SK-N-MC (cell line): Measurements from ENCODE around the gene RNF8.
"Not testable (repeated sequence)": the region's sequence is repeated elsewhere in the genome, so short reads cannot be mapped to it uniquely, and the experiment has no call there.

ENCODE experiments used
- DNase-seq: peaks from one replicate; pipeline ENCODE4 v3.0.0-alpha.2; 2011; ENCODE audit warnings: low read depth, low spot score
- H3K27ac ChIP-seq: fragments of 200-600 bp; sonication (generic); 2 replicates; pipeline ENCODE4 v1.5.1; 2016; ENCODE audit warnings: mixed run types
- H3K36me3 ChIP-seq: fragments of 200-600 bp; sonication (generic); 2 replicates; pipeline ENCODE4 v1.6.1; 2017; ENCODE audit warnings: antibody characterized with exemption, low read length, mixed read lengths; ENCODE audit not compliant: insufficient read depth
- H3K4me3 ChIP-seq: fragments of 200-600 bp; sonication (generic); 2 replicates; pipeline ENCODE4 v1.5.1; 2016
- H3K9ac ChIP-seq: fragments of 200-600 bp; sonication (generic); 2 replicates; pipeline ENCODE4 v1.8.0; 2017; ENCODE audit warnings: mixed run types, mixed read lengths; ENCODE audit not compliant: insufficient read length
- H3K9me3 ChIP-seq: fragments of 200-600 bp; sonication (generic); 2 replicates; pipeline ENCODE4 v1.6.1; 2017; ENCODE audit warnings: low read depth, mild to moderate bottlenecking, antibody characterized with exemption, low read length, moderate library complexity, mixed read lengths
- EZH2 ChIP-seq: fragments of 200-600 bp; sonication (generic); IDR thresholded peaks from one replicate; pipeline ENCODE4 v1.6.1; 2017; ENCODE audit warnings: antibody characterized with exemption
- FOXP2 ChIP-seq: optimal IDR thresholded peaks from 2 replicates; pipeline ENCODE3; 2011; ENCODE audit warnings: mild to moderate bottlenecking, moderate library complexity; ENCODE audit not compliant: insufficient read depth; ENCODE audit errors: extremely low read length, control extremely low read depth
- POLR2AphosphoS5 ChIP-seq: IDR thresholded peaks from 2 replicates; pipeline ENCODE4 v1.6.1; 2012; ENCODE audit warnings: mild to moderate bottlenecking, low read depth, low read length, borderline replicate concordance

RNF8 gene, protein sequence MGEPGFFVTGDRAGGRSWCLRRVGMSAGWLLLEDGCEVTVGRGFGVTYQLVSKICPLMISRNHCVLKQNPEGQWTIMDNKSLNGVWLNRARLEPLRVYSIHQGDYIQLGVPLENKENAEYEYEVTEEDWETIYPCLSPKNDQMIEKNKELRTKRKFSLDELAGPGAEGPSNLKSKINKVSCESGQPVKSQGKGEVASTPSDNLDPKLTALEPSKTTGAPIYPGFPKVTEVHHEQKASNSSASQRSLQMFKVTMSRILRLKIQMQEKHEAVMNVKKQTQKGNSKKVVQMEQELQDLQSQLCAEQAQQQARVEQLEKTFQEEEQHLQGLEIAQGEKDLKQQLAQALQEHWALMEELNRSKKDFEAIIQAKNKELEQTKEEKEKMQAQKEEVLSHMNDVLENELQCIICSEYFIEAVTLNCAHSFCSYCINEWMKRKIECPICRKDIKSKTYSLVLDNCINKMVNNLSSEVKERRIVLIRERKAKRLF

DNA sequence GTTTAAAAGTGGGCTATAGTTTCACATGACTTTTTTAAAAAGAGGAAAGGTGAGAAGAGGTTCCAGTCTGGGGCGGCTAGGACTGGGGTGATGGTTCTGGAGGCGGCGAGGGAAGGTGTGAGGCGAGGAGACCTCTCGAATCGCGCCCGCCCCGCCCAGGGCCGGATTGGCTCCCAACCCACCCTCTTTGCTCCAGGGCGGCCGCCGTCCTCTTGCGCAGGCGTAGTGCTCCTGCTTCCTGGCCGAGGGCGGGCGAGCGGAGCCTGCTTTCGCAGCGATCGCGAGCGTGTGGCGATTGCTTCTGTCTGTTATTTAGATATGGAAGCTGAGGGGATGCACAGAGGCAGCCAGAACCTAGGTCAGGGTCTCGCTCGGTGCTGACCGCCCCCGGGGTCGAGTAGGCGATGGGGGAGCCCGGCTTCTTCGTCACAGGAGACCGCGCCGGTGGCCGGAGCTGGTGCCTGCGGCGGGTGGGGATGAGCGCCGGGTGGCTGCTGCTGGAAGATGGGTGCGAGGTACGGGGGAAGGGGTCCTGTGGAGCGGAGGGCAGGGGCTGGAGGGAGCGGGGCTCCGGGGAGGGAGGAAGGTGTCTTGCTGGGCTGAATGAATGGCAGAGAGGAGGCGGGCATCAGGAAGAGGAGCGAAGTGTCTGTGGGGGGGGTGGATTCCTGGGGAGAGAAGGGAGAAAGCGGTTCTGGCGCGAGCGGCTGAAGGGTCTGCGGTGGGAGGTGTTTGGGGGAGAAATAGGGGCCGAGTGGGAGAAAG, at the start of gene RNF8:
RNF8 (plus strand) TSS at position 223 of the 765 bp plus-strand sequence; CDS start at position 405, 182 bp downstream.
- Histone ChIP-seq H3K36me3 (no peaks in the 10 kb centered on the region), H3K27ac (no peak within 1 kb of the TSS), H3K4me3 (peak within 1 kb of the TSS; percentile 99), H3K9ac (peak within 1 kb of the TSS; percentile 86), H3K9me3 (no peaks in the 10 kb centered on the region)
- DNase-seq, result no peak
- TF ChIP-seq EZH2 (no peak), POLR2AphosphoS5 (peak; percentile 95)

DNA sequence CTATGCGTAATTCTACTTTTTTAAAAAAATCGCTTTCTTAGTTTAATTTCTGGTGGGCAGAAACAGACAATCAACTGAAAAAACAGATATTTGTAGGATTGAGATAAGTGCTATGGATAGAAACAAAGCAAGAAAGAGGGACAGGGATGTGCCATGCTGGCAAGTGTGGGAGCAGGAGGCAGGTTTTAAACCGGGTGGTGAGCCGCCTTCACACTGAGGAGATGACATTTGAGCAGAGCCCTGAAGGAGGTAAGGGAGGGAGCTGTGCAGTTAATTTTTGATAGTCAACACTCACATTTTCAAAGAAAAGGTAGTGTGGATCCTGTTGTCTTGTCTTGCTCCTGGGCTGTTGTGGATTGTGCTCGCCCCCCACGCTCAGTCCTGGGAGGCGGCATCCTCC, 49.0 kb upstream of the RNF8 start:
- Histone ChIP-seq H3K36me3 (peaks cover 18% of the 10 kb centered on the region; the same call in 1 of the 2 replicates), H3K27ac (no peak overlapping the region), H3K9ac (no peak overlapping the region), H3K9me3 (no peaks in the 10 kb centered on the region), H3K4me3 (no peak overlapping the region)
- DNase-seq, result no peak
- no peak for TF ChIP-seq EZH2

DNA sequence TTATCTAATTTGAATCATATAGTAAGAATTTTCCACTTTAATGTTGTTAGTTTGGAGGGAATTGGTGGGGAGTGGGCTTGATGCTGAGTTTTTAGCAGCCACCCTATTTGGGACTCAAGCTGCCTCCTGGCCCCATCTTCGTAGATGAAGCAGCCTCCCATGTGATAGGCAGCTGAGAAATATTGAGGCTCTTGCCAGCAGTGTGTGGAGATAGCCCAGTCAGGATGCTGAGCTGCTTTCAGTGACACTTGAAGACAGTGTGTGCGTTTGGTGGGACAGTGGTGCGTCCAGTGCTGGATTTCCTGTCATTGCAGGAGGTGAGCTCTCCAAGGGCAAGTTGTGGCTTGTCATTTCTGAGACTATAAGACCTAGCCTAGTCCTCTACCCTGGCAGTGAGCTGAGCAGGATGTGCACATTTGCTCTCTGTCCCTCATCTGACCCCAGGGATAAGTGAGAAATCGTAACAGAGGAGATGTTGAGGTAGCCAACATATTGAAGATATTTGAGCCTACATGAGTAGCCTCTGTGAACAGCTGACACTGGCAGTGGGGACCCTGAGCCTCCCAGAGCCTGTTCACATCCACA, 47.9 kb upstream of the RNF8 start:
- H3K9me3 ChIP-seq, result no peaks in the 10 kb centered on the region
- H3K27ac ChIP-seq, result no peak overlapping the region
- TF ChIP-seq POLR2AphosphoS5, result no peak
- H3K4me3 ChIP-seq, result no peak overlapping the region
- H3K9ac ChIP-seq, result no peak overlapping the region
- H3K36me3 ChIP-seq, result peaks cover 18% of the 10 kb centered on the region; the same call in 1 of the 2 replicates
- no peak for DNase-seq

DNA sequence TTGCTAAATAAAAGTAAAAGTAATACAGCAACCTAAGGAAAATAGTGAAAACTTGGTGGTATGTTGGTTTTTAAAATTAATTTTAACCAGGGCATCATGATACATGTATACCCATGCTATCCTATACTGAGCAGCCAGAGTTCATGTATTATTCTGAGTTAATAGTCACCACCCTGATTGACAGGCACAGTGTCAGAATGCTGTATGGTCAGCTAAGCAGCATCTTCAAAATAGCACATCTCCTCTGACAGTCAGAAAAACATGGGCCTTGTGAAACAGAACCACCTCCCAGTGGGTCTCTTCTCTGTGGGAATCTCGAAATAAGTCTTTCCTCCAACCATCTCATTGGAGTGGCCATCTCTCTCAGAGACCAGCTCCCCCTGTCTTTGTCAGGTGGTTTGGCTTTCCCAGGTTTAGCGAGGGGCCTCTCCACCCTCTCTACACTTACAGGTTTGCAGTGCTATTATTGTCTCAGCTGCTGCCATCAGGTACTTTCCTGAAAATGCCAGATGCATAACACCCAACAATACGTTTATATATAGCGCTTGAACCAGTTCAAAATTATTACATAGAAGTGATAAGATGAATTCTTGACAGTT, 47.1 kb upstream of the RNF8 start:
- Histone ChIP-seq H3K9ac (no peak overlapping the region), H3K4me3 (no peak overlapping the region), H3K36me3 (peaks cover 15% of the 10 kb centered on the region; the same call in 1 of the 2 replicates), H3K9me3 (no peaks in the 10 kb centered on the region), H3K27ac (no peak overlapping the region)
- no peak for TF ChIP-seq POLR2AphosphoS5
- no peak for TF ChIP-seq EZH2
- TF ChIP-seq FOXP2, result no peak
- no peak for DNase-seq

DNA sequence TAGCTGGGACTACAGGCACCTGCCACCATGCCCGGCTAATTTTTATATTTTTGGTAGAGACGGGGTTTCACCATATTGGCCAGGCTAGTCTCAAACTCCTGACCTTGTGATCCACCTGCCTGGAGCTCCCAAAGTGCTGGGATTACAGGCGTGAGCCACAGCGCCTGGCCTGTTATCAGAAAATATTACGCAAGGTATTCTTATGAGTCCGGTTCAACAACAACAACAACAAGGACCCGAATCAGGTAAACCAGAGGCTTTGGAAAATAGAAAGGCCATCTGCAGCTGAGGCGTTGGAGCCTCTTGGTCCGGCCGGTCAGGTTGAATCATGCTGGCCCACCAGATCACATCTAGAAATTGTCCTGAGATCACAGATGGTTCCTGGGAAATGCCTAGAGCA, 46.3 kb upstream of the RNF8 start:
- H3K36me3 ChIP-seq, result peaks cover 10% of the 10 kb centered on the region; the same call in 1 of the 2 replicates
- not testable (repeated sequence) for H3K27ac ChIP-seq

DNA sequence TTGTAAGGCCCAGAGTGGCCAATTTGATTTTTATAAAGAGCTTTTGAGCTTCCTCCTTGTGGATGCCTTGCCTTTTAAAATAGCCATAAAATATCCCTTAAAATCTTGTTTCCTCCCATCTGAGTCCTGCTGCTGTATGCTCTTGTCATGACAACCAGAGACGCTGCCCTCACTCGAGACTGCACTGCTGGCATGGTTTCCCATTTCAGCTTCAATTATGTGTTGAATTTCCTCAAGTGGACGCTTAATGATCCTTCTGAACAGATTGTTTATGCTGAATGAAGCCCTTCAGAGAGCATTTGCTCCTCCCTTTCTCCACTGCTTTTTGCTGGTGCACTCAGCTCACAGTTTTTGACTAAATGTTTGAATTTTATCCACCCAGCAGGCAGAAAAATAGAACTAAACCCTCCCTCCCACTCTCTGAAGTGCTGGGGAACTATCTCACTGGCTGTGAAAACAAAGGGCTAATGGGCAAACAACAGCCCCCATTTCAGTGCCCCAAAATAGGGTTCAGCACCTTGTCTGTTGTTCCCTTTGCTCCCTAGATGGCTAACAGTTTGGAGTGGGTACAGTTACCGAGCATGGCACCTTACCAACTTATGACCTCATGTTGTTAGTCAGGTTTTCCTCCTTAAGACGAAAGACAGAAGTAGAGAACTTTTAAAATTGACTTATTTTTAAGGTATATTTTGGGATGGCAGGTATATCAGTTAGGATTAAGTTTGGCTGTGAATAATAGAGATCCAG, 45.5 kb upstream of the RNF8 start:
- peaks cover 10% of the 10 kb centered on the region; the same call in 1 of the 2 replicates for H3K36me3 ChIP-seq
- DNase-seq, result no peak
- no peak overlapping the region for H3K9ac ChIP-seq
- TF ChIP-seq POLR2AphosphoS5 (no peak), FOXP2 (no peak), EZH2 (no peak)
- H3K4me3 ChIP-seq, result no peak overlapping the region
- no peak overlapping the region for H3K27ac ChIP-seq
- H3K9me3 ChIP-seq, result no peaks in the 10 kb centered on the region

More for the DNA sequence above, 46.3 kb upstream of the RNF8 start:
- not testable (repeated sequence) for H3K9me3 ChIP-seq, H3K4me3 ChIP-seq, H3K9ac ChIP-seq, DNase-seq

DNA sequence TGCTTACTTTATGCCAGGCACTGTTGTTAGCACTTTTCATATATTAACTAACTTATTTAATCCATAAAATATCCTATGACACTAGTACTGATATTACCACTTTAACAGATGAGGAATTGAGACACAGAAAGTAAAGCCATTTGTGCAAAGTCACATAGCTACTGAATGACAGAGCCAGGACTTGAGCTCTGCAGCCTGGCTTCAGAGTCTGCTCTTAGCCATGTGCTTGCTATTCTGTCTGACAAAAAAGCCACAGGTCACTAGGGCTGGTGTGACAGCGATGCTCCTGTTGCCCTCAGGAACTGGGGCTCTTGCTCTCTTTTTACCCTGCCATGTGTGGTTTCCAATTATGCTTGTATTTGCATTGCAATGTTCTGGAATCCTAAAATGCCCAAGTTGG, 44.7 kb upstream of the RNF8 start:
- no peak for DNase-seq
- H3K9ac ChIP-seq, result no peak overlapping the region
- H3K9me3 ChIP-seq, result no peaks in the 10 kb centered on the region
- no peak overlapping the region for H3K4me3 ChIP-seq
- H3K27ac ChIP-seq, result no peak overlapping the region
- TF ChIP-seq FOXP2 (no peak), POLR2AphosphoS5 (no peak), EZH2 (no peak)
- peaks cover 12% of the 10 kb centered on the region; the same call in 1 of the 2 replicates for H3K36me3 ChIP-seq

DNA sequence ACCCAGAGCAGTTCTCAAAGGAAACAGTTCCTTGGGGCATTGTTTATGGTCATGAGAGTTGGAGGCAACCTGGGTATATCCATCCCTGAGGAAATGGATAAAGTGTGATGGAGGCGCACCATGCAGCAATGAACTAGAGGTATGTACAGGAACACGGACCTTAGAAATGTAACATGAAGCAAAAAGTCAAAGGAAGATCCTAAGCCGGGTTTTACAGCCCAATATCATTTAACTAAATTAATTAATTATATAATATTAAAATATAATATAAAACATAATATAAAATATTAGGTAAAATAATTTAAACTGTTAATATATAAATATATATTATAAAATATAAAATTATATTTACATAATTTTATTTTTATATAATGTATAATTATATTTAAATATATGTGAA, 44.1 kb upstream of the RNF8 start:
- Histone ChIP-seq H3K36me3 (peaks cover 15% of the 10 kb centered on the region; the same call in 1 of the 2 replicates), H3K4me3 (no peak overlapping the region), H3K27ac (no peak overlapping the region), H3K9ac (no peak overlapping the region), H3K9me3 (no peaks in the 10 kb centered on the region)
- no peak for TF ChIP-seq POLR2AphosphoS5
- no peak for TF ChIP-seq FOXP2
- no peak for TF ChIP-seq EZH2
- no peak for DNase-seq
